Endothelial cell of umbilical vein (primary cell): ENCODE data around the gene RFX2.

Experiments
- EZH2 ChIP-seq: IDR thresholded peaks from 2 replicates; pipeline ENCODE4 v1.6.1; 2012; ENCODE audit warnings: borderline replicate concordance, low read depth, mild to moderate bottlenecking, moderate library complexity, low read length, inconsistent platforms; ENCODE audit not compliant: severe bottlenecking
- JUN ChIP-seq: IDR thresholded peaks from 2 replicates; pipeline ENCODE4 v1.6.1; 2011; ENCODE audit warnings: borderline replicate concordance, low read depth; ENCODE audit not compliant: insufficient read length, insufficient read depth
- MYC ChIP-seq: IDR thresholded peaks from one replicate; pipeline ENCODE4 v1.6.1; 2011; ENCODE audit warnings: mild to moderate bottlenecking, low read depth, low read length
- POLR2A ChIP-seq: IDR thresholded peaks from 2 replicates; pipeline ENCODE4 v1.6.1; 2012; ENCODE audit warnings: low read depth, mild to moderate bottlenecking, control low read depth, low read length
- POLR2AphosphoS5 ChIP-seq: IDR thresholded peaks from 2 replicates; pipeline ENCODE4 v1.6.1; 2012; ENCODE audit warnings: low read depth, mild to moderate bottlenecking, control low read depth, low read length, moderate library complexity; ENCODE audit not compliant: insufficient read depth
- TF ChIP-seq, protein P1 (sequence below), 2 donors: IDR thresholded peaks; 1 replicate in 1 of 2; 2 replicates in 1 of 2; pipeline ENCODE4 v1.5.1; 2011; ENCODE audit warnings: low read length in 2 of 2, mild to moderate bottlenecking in 2 of 2, moderate library complexity in 2 of 2, control low read depth in 1 of 2, inconsistent platforms in 1 of 2, low read depth in 1 of 2; ENCODE audit not compliant: insufficient read depth in 1 of 2; ENCODE audit errors: extremely low read depth in 1 of 2
- TF ChIP-seq, protein P2 (sequence below): IDR thresholded peaks from 2 replicates; pipeline ENCODE4 v1.6.1; 2011; ENCODE audit not compliant: insufficient read depth, insufficient read length

DNA sequence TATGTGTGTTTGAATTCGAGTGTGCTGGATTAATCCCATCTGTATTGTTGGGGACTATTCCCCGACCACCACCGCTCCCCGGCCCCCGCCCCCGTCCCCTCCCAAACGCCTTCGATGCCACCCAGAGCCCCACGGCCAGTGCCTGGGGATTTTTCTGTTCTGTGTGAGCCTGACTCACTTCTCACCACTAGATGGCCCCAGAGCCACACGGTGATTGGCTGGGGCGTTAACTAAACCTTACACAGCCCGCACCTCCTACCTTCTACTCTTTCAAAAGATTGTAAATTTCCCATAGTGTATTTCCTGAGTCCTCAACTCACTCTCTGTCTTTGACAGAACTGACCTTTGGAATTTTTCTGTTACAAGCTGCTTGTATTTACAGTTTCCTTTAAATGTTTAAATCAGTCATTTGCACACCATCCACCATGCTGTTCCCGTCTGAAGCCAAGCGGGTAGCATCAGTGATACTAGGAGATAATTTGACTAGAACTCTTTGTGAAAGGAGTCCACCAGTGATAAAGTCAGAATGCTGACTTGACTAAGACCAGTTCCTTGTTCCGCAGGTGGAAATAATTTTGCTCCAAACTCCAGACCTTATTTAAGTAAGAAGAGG, 61.4 kb downstream of the RFX2 start:
- TF ChIP-seq POLR2AphosphoS5 (no peak), POLR2A (no peak), EZH2 (no peak), JUN (no peak), MYC (no peak)
- TF ChIP-seq, protein P1, sequence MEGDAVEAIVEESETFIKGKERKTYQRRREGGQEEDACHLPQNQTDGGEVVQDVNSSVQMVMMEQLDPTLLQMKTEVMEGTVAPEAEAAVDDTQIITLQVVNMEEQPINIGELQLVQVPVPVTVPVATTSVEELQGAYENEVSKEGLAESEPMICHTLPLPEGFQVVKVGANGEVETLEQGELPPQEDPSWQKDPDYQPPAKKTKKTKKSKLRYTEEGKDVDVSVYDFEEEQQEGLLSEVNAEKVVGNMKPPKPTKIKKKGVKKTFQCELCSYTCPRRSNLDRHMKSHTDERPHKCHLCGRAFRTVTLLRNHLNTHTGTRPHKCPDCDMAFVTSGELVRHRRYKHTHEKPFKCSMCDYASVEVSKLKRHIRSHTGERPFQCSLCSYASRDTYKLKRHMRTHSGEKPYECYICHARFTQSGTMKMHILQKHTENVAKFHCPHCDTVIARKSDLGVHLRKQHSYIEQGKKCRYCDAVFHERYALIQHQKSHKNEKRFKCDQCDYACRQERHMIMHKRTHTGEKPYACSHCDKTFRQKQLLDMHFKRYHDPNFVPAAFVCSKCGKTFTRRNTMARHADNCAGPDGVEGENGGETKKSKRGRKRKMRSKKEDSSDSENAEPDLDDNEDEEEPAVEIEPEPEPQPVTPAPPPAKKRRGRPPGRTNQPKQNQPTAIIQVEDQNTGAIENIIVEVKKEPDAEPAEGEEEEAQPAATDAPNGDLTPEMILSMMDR (IDR thresholded peaks at IDR 0.05; ENCODE audit: extremely low read depth in 1 of 2, insufficient read depth in 1 of 2, low read depth in 1 of 2, low read length in 2 of 2), result peak; percentile 61 to 83
- TF ChIP-seq, protein P2, sequence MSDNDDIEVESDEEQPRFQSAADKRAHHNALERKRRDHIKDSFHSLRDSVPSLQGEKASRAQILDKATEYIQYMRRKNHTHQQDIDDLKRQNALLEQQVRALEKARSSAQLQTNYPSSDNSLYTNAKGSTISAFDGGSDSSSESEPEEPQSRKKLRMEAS, result no peak
